Activated CD4-positive, alpha-beta T cell treated with anti-CD3 and anti-CD28 coated beads, Interleukin-10, Interleukin-2, amounts not matched to agents 100 ng/mL and 50 ng/mL, durations not matched to agents 16 hours and 8 hours (primary cell): Measurements from ENCODE around the gene FTHL17.

Source experiments
- DNase-seq: peaks from one replicate; pipeline ENCODE4 v3.0.0-alpha.2; 2020

Gene FTHL17

DNA sequence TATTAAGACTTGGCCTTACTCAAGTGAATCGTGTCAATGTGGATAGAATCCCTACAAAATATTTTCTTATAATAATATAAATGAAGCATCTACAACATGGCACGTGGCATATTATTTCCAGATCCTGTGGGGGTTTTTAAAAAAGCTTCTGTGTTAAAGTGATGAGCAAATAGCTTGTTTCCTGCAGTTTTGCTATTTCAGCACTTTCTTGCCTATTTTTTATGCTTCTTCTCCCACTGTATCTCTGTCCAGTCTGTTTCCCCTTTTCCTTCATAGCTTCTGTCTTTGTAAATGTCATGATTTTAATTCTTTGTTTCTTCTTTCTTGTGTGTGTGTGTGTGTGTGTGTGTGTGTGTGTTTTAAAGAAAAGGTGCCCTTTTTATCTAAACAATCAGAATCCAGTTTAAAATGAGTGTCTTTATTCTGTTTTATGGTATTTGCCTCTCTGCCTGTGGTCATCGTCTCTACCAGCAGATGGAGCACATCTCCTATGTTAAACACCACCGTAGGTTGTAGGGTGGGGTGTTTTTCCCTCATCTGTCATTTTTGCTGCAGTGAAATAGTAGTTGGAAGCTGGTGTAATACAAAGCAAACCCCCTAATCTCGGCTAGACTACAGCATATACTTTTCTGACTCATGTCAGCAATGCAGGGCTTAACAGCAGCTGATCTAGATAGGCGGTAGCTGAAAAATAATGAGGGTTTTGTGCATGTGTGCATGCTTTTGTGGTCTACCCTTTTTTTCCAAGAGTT is 33.1 kb downstream of the FTHL17 start:
- DNase-seq: peak; percentile 69

DNA sequence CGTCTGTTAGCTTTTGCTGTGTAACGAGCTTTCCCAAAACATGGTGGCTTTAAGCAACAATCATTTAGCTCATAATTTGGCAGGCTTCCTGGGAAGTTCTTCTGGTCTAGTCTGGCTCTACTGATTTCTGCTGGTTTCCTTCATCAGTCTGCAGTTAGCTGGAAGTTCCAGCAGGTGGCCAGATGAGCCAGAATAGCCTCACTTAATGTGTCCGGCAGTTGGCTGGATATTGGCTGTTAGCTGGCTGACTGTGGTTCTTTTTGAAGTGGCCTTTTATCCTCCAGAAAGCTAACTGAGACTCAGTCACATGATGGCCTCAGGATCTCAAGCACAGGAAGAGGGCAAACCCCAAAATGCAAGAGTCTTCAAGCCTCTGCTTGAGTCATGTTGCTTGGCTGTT is 34.9 kb downstream of the FTHL17 start:
- DNase-seq: peak; percentile 53

- no peak for DNase-seq
Measured at GRCh38 chrX:31027351-31027750, 44.5 kb downstream of the FTHL17 start.

DNA sequence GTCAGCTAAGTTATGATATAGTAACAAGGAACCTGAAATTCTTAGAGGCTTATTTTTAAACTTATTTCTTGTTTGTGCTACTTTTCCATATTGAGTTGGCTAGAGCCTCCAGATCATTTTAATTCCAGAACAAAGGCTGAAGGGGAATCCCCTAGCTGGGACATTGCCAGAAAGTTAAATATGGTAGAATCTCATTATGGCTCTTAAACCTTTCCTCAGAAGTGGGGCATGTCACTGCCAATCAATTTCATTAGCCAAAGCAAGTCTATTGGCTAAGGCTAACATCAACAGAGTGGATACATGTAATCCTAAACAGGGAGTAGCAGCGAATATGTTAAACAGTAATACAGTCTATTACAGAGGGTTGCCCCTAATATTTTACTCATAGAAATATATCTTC is 47.0 kb downstream of the FTHL17 start:
- DNase-seq: no peak

- no peak for DNase-seq
Measured at GRCh38 chrX:31021537-31021936, 50.3 kb downstream of the FTHL17 start.
